ENCODE measurements around the gene ADIPOR2. TPM values are rescaled to one million over a fixed set of nuclear protein-coding genes. Genes with fewer than 3 reads are reported as not detected.

ADIPOR2 gene
- total and polyA plus RNA-seq, 9 donors, result 21.5 to 91.8 (median 42.0) TPM

GRCh38 chr12:1807087-1807860, 116.4 kb downstream of the ADIPOR2 start:
- no peak overlapping the region for H3K27ac ChIP-seq
- DNase-seq, result no peak
- intact Hi-C loops (cut with DNase I), result loop anchor here in 2 of 4 donors (5.0 to 10.0 kb wide), 2 partner anchors 125 to 238 kb away; no protein-coding TSS in a partner anchor
- TF ChIP-seq POLR2A (IDR thresholded peaks at IDR 0.05), result no peak
- no peak for TF ChIP-seq EP300 (IDR thresholded peaks at IDR 0.05)
- TF ChIP-seq CTCF (IDR thresholded peaks at IDR 0.05), result no peak
- no peaks in the 10 kb centered on the region for H3K27me3 ChIP-seq
- no peaks in the 10 kb centered on the region for H3K4me1 ChIP-seq (ENCODE audit: insufficient read depth)
- H3K4me3 ChIP-seq, result no peak overlapping the region
- H3K36me3 ChIP-seq, result no peaks in the 10 kb centered on the region
- WGBS, 3 donors, result 85 to 87% (median 86%) methylated on average over 15 of the region's 15 CpGs
- H3K9me3 ChIP-seq, result no peaks in the 10 kb centered on the region

- WGBS, 3 donors, result 81 to 86% (median 84%) methylated on average over 19 of the region's 19 CpGs
- Histone ChIP-seq H3K4me1 (ENCODE audit: insufficient read depth) (no peaks in the 10 kb centered on the region), H3K27ac (no peak overlapping the region), H3K27me3 (no peaks in the 10 kb centered on the region), H3K9me3 (no peaks in the 10 kb centered on the region), H3K36me3 (no peaks in the 10 kb centered on the region), H3K4me3 (no peak overlapping the region)
- intact Hi-C loops (cut with DNase I), result loop anchor here in 2 of 4 donors (5.0 to 10.0 kb wide), 2 partner anchors 124 to 237 kb away; no protein-coding TSS in a partner anchor
- DNase-seq, result no peak
- TF ChIP-seq POLR2A (IDR thresholded peaks at IDR 0.05), result no peak
- no peak for TF ChIP-seq CTCF (IDR thresholded peaks at IDR 0.05)
- no peak for TF ChIP-seq EP300 (IDR thresholded peaks at IDR 0.05)
Measured at GRCh38 chr12:1808036-1808797, 117.3 kb downstream of the ADIPOR2 start.

GRCh38 chr12:1808798-1809480, 118.1 kb downstream of the ADIPOR2 start:
- H3K4me1 ChIP-seq (ENCODE audit: insufficient read depth), result no peaks in the 10 kb centered on the region
- H3K27ac ChIP-seq, result no peak overlapping the region
- TF ChIP-seq CTCF (IDR thresholded peaks at IDR 0.05) (no peak), POLR2A (IDR thresholded peaks at IDR 0.05) (no peak), EP300 (IDR thresholded peaks at IDR 0.05) (no peak)
- WGBS, 3 donors, result 79 to 80% (median 79%) methylated on average over 22 of the region's 22 CpGs
- no peaks in the 10 kb centered on the region for H3K9me3 ChIP-seq
- no peaks in the 10 kb centered on the region for H3K36me3 ChIP-seq
- DNase-seq, result no peak
- H3K4me3 ChIP-seq, result no peak overlapping the region
- intact Hi-C loops (cut with DNase I), result loop anchor here in 2 of 4 donors (5.0 to 10.0 kb wide), 2 partner anchors 123 to 236 kb away; no protein-coding TSS in a partner anchor
- no peaks in the 10 kb centered on the region for H3K27me3 ChIP-seq

GRCh38 chr12:1809591-1810190, 118.8 kb downstream of the ADIPOR2 start:
- no peaks in the 10 kb centered on the region for H3K27me3 ChIP-seq
- intact Hi-C loops (cut with DNase I), result loop anchor here in 2 of 4 donors (5.0 to 10.0 kb wide), 2 partner anchors 123 to 235 kb away; no protein-coding TSS in a partner anchor
- H3K4me3 ChIP-seq, result no peak overlapping the region
- no peak for DNase-seq
- no peaks in the 10 kb centered on the region for H3K36me3 ChIP-seq
- H3K9me3 ChIP-seq, result no peaks in the 10 kb centered on the region
- TF ChIP-seq POLR2A (IDR thresholded peaks at IDR 0.05), result no peak
- TF ChIP-seq CTCF (IDR thresholded peaks at IDR 0.05), result no peak
- TF ChIP-seq EP300 (IDR thresholded peaks at IDR 0.05), result no peak
- no peaks in the 10 kb centered on the region for H3K4me1 ChIP-seq (ENCODE audit: insufficient read depth)
- WGBS, 3 donors, result 85 to 90% (median 87%) methylated on average over 13 of the region's 13 CpGs
- no peak overlapping the region for H3K27ac ChIP-seq

Data from ovary (tissue), 9 donors.